Measurements from ENCODE around the gene SSR1. TPM values are rescaled to one million over a fixed set of nuclear protein-coding genes. Genes with fewer than 3 reads are reported as not detected.
"Not testable (repeated sequence)": the region's sequence is repeated elsewhere in the genome, so short reads cannot be mapped to it uniquely, and the experiment has no call there.

Gene SSR1
- 100 to 1,000 TPM in 3 of 5 donors, 10 to 100 TPM in 2; 75.7 to 111 (median 100) TPM for total RNA-seq
- 92.0 TPM for total RNA-seq (2013)
- total RNA-seq = 92.7 to 229 (median 129) reads per million in 29 experiments

GRCh38 chr6:7312616-7313504, at the start of gene SSR1:
TSS of gene SSR1 (minus strand) at chr6:7313199. CDS start at chr6:7313120, 79 bp downstream.
- no peaks in the 10 kb centered on the region for H3K9me3 ChIP-seq
- Mint-ChIP-seq H3K9me3 (no peaks in the 10 kb centered on the region), H3K27me3 (no peaks in the 10 kb centered on the region), H3K4me3 (peak within 1 kb of the TSS; percentile 94 to 96 (median 96)), H3K27ac (peak within 1 kb of the TSS; percentile 87 to 93), H3K36me3 (peaks cover 18% of the 10 kb centered on the region), H3K4me1 (peaks cover 49 to 58% (median 56%) of the 10 kb centered on the region in 3 donors)
- WGBS (ENCODE audit: insufficient coverage) = under 1% methylated on average over 62 of the region's 83 CpGs
- H3K36me3 ChIP-seq (ENCODE audit: control insufficient read depth in 2 of 2, extremely low read depth in 1 of 2, insufficient read depth in 1 of 2, low read length in 1 of 2) = peaks cover 2 to 19% of the 10 kb centered on the region in 2 donors
- H3K27ac ChIP-seq (ENCODE audit: low read length) = peak within 1 kb of the TSS; percentile 77
- ChIA-PET POLR2A (interaction anchor here (0.6 to 1.4 kb wide), 4 partner anchors 13 to 77 kb away, joined by 3 to 4 read pairs (median 4); partner anchors contain the start of genes CAGE1 (in 1 of the 2) and RIOK1 (in 1 of the 2)), CTCF (interaction anchor here in 1 of 2 donors (0.6 kb wide), 3 partner anchors 20 to 72 kb away, joined by 3 to 6 read pairs (median 4); no protein-coding TSS in a partner anchor)
- ATAC-seq (replicated peaks in 1 of 4) = peak; percentile 96 to 98 (median 98)
- H3K4me1 ChIP-seq (ENCODE audit: control insufficient read depth in 1 of 2, extremely low read depth in 1 of 2, insufficient read depth in 2 of 2, low read length in 2 of 2) = peaks cover 11 to 21% of the 10 kb centered on the region in 2 experiments
- H3K4me3 ChIP-seq (ENCODE audit: control insufficient read depth in 1 of 2, extremely low read depth in 1 of 2, low read length in 1 of 2) = peak within 1 kb of the TSS; percentile 75 to 96
- H3K27me3 ChIP-seq (replicated peaks in 1 of 2; ENCODE audit: control insufficient read depth in 2 of 2, extremely low read depth in 1 of 2, insufficient read depth in 2 of 2, low read length in 1 of 2) = no peaks in the 10 kb centered on the region
- DNase-seq = peak; percentile 79 to 95 (median 87)

GRCh38 chr6:7351916-7352315, 38.9 kb upstream of the SSR1 start:
- H3K9me3 Mint-ChIP-seq; H3K36me3 Mint-ChIP-seq; ATAC-seq (replicated peaks in 1 of 4); H3K9me3 ChIP-seq; DNase-seq; H3K27ac ChIP-seq (ENCODE audit: low read length); H3K4me3 ChIP-seq (ENCODE audit: control insufficient read depth in 1 of 2, extremely low read depth in 1 of 2, low read length in 1 of 2); H3K4me1 Mint-ChIP-seq; H3K27ac Mint-ChIP-seq; POLR2A ChIA-PET; H3K4me3 Mint-ChIP-seq; H3K4me1 ChIP-seq (ENCODE audit: control insufficient read depth in 1 of 2, extremely low read depth in 1 of 2, insufficient read depth in 2 of 2, low read length in 2 of 2); CTCF ChIA-PET; H3K36me3 ChIP-seq (ENCODE audit: control insufficient read depth in 2 of 2, extremely low read depth in 1 of 2, insufficient read depth in 1 of 2, low read length in 1 of 2): not testable (repeated sequence)
- peaks cover 13 to 21% of the 10 kb centered on the region in 2 donors for H3K27me3 Mint-ChIP-seq
- WGBS (ENCODE audit: insufficient coverage) = 60% methylated on average over 1 of the region's 3 CpGs
- peaks cover 0 to 11% of the 10 kb centered on the region in 2 experiments for H3K27me3 ChIP-seq (replicated peaks in 1 of 2; ENCODE audit: control insufficient read depth in 2 of 2, extremely low read depth in 1 of 2, insufficient read depth in 2 of 2, low read length in 1 of 2)

GRCh38 chr6:7350591-7350990, 37.6 kb upstream of the SSR1 start:
- H3K9me3 ChIP-seq; DNase-seq; H3K4me3 Mint-ChIP-seq; ATAC-seq (replicated peaks in 1 of 4); H3K4me1 Mint-ChIP-seq; H3K4me3 ChIP-seq (ENCODE audit: control insufficient read depth in 1 of 2, extremely low read depth in 1 of 2, low read length in 1 of 2); CTCF ChIA-PET; POLR2A ChIA-PET; H3K36me3 Mint-ChIP-seq; H3K4me1 ChIP-seq (ENCODE audit: control insufficient read depth in 1 of 2, extremely low read depth in 1 of 2, insufficient read depth in 2 of 2, low read length in 2 of 2); H3K36me3 ChIP-seq (ENCODE audit: control insufficient read depth in 2 of 2, extremely low read depth in 1 of 2, insufficient read depth in 1 of 2, low read length in 1 of 2); H3K27ac ChIP-seq (ENCODE audit: low read length); H3K9me3 Mint-ChIP-seq: not testable (repeated sequence)
- Mint-ChIP-seq H3K27ac (peak overlapping the region in 1 of 2 donors; percentile 56), H3K27me3 (peaks cover 13 to 21% of the 10 kb centered on the region in 2 donors)
- H3K27me3 ChIP-seq (replicated peaks in 1 of 2; ENCODE audit: control insufficient read depth in 2 of 2, extremely low read depth in 1 of 2, insufficient read depth in 2 of 2, low read length in 1 of 2) = peaks cover 0 to 13% of the 10 kb centered on the region in 2 experiments
- WGBS (ENCODE audit: insufficient coverage) = 80% methylated on average over 1 of the region's 1 CpG

GRCh38 chr6:7347551-7347997, 34.6 kb upstream of the SSR1 start:
- ATAC-seq (replicated peaks in 1 of 4); CTCF ChIA-PET; H3K9me3 ChIP-seq; H3K4me3 ChIP-seq (ENCODE audit: control insufficient read depth in 1 of 2, extremely low read depth in 1 of 2, low read length in 1 of 2); H3K27ac ChIP-seq (ENCODE audit: low read length); H3K36me3 Mint-ChIP-seq; H3K9me3 Mint-ChIP-seq; DNase-seq; H3K4me3 Mint-ChIP-seq; H3K27ac Mint-ChIP-seq; POLR2A ChIA-PET; H3K36me3 ChIP-seq (ENCODE audit: control insufficient read depth in 2 of 2, extremely low read depth in 1 of 2, insufficient read depth in 1 of 2, low read length in 1 of 2); H3K4me1 ChIP-seq (ENCODE audit: control insufficient read depth in 1 of 2, extremely low read depth in 1 of 2, insufficient read depth in 2 of 2, low read length in 2 of 2): not testable (repeated sequence)
- H3K27me3 ChIP-seq (replicated peaks in 1 of 2; ENCODE audit: control insufficient read depth in 2 of 2, extremely low read depth in 1 of 2, insufficient read depth in 2 of 2, low read length in 1 of 2) = peaks cover 0 to 15% of the 10 kb centered on the region in 2 experiments
- Mint-ChIP-seq H3K4me1 (peaks cover 0 to 19% (median 5%) of the 10 kb centered on the region in 3 donors), H3K27me3 (peaks cover 19 to 35% of the 10 kb centered on the region in 2 donors)
- 74% methylated on average over 2 of the region's 2 CpGs for WGBS (ENCODE audit: insufficient coverage)

DNA sequence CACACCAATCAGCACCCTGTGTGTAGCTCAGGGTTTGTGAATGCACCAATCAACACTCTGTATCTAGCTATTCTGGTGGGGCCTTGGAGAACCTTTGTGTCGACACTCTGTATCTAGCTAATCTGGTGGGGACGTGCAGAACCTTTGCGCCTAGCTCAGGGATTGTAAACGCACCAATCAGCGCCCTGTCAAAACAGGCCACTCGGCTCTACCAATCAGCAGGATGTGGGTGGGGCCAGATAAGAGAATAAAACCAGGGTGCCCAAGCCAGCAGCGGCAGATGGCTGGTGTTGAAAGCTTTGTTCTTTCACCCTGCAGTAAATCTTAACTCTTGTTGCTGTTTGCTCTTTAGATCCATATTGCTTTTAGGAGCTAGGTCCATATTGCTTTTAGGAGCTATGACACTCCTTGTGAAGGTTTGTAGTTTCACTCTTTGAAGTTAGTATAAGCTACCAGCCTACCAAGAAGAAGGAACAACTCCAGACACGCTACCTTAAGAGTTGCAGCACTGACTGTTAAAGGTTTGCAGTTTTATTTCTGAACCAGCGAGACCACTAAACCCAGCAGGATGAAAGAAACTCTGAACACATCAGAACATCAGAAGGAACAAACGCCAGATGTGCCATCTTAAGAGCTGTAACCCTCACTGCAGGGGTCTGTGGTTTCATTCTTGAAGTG, 31.9 kb upstream of the SSR1 start:
- H3K4me3 ChIP-seq (ENCODE audit: control insufficient read depth in 1 of 2, extremely low read depth in 1 of 2, low read length in 1 of 2); POLR2A ChIA-PET; H3K27ac ChIP-seq (ENCODE audit: low read length); H3K9me3 ChIP-seq; DNase-seq; H3K9me3 Mint-ChIP-seq; CTCF ChIA-PET; H3K36me3 ChIP-seq (ENCODE audit: control insufficient read depth in 2 of 2, extremely low read depth in 1 of 2, insufficient read depth in 1 of 2, low read length in 1 of 2); H3K36me3 Mint-ChIP-seq; H3K4me1 ChIP-seq (ENCODE audit: control insufficient read depth in 1 of 2, extremely low read depth in 1 of 2, insufficient read depth in 2 of 2, low read length in 2 of 2): not testable (repeated sequence)
- peak overlapping the region in 1 of 3 donors; percentile 22 for H3K4me3 Mint-ChIP-seq
- WGBS (ENCODE audit: insufficient coverage) = 82% methylated on average over 7 of the region's 10 CpGs
- H3K27ac Mint-ChIP-seq = peak overlapping the region in 1 of 2 donors; percentile 68
- peaks cover 19 to 37% of the 10 kb centered on the region in 2 donors for H3K27me3 Mint-ChIP-seq
- ATAC-seq (replicated peaks in 1 of 4) = peak in 2 of 4 experiments; percentile 45 to 70
- H3K4me1 Mint-ChIP-seq = peaks cover 0 to 12% (median 5%) of the 10 kb centered on the region in 3 donors
- H3K27me3 ChIP-seq (replicated peaks in 1 of 2; ENCODE audit: control insufficient read depth in 2 of 2, extremely low read depth in 1 of 2, insufficient read depth in 2 of 2, low read length in 1 of 2) = peaks cover 0 to 31% of the 10 kb centered on the region in 2 experiments
